Spleen (tissue), 11 donors: ENCODE data around the gene ZDHHC14. TPM values are rescaled to one million over a fixed set of nuclear protein-coding genes. Genes with fewer than 3 reads are reported as not detected.

Source experiments
- DNase-seq: peaks from one replicate; pipeline ENCODE4 v3.0.0-alpha.2; 2020
- H3K27ac ChIP-seq, 8 donors: fragments of 200-600 bp; sonication (generic) in 7 of 8; 1 replicate in 4 of 8; 2 replicates in 4 of 8; pipeline versions ENCODE4 v1.5.0 to v1.8.0; 2016 to 2021; ENCODE audit warnings: inconsistent platforms in 4 of 8, mild to moderate bottlenecking in 4 of 8, moderate library complexity in 1 of 8
- H3K27me3 ChIP-seq, 7 donors: fragments of 200-600 bp; sonication (generic) in 6 of 7; replicated peaks in 1 of 7; 1 replicate in 4 of 7; 2 replicates in 3 of 7; pipeline versions ENCODE4 v1.5.0 to v1.8.0; 2016 to 2021; ENCODE audit warnings: inconsistent platforms in 3 of 7, mild to moderate bottlenecking in 1 of 7
- H3K36me3 ChIP-seq, 6 donors: fragments of 200-600 bp; sonication (generic) in 5 of 6; 1 replicate in 4 of 6; 2 replicates in 2 of 6; pipeline versions ENCODE4 v1.5.0 to v1.8.0; 2016 to 2021; ENCODE audit warnings: inconsistent platforms in 2 of 6
- H3K4me1 ChIP-seq, 6 donors: fragments of 200-600 bp; sonication (generic) in 5 of 6; 1 replicate in 3 of 6; 2 replicates in 3 of 6; pipeline versions ENCODE4 v1.5.0 to v1.8.0; 2016 to 2021; ENCODE audit warnings: inconsistent platforms in 3 of 6
- H3K4me3 ChIP-seq, 8 donors: fragments of 200-600 bp; sonication (generic) in 7 of 8; 1 replicate in 4 of 8; 2 replicates in 4 of 8; pipeline versions ENCODE4 v1.5.0 to v1.8.0; 2016 to 2021; ENCODE audit warnings: inconsistent platforms in 4 of 8, mild to moderate bottlenecking in 4 of 8, moderate library complexity in 2 of 8
- H3K9me3 ChIP-seq, 8 donors: fragments of 200-600 bp; sonication (generic) in 7 of 8; 1 replicate in 4 of 8; 2 replicates in 4 of 8; pipeline versions ENCODE4 v1.5.0 to v1.8.0; 2016 to 2021; ENCODE audit warnings: inconsistent platforms in 4 of 8
- POLR2A ChIP-seq, 3 donors: fragments of 450-650 bp; IDR thresholded peaks; one replicate each; pipeline ENCODE4 v1.5.1; 2017; ENCODE audit warnings: antibody characterized with exemption in 3 of 3, mild to moderate bottlenecking in 1 of 3
- POLR2AphosphoS5 ChIP-seq, 3 donors: sonication (generic); formaldehyde crosslinking; IDR thresholded peaks; one replicate each; pipeline ENCODE4 v1.5.1; 2017; ENCODE audit warnings: antibody characterized with exemption in 3 of 3
- WGBS, 5 donors: extraction: QIAGEN DNeasy Blood & Tissue Kit in 3 of 5; methylation state at CpG; one replicate each; pipeline versions ENCODE4 v1.1.5 to v1.1.7; 2013 to 2018; 5-methylcytosine and 5-hydroxymethylcytosine counted together
- intact Hi-C: fragments of 100-400 bp; cut with DNase I; formaldehyde crosslinking; loops from one replicate; pipeline ENCODE4 v1.15.0; 2023; ENCODE audit warnings: low total_unique reads
- polyA plus RNA-seq, 3 donors: library from polyadenylated mRNA; stranded (reverse); fragments of 200-250 nt; gene quantifications; one replicate each; pipeline ENCODE4 v1.2.1, GENCODE V29; 2013
- total RNA-seq, 7 donors: library from RNA; depleted of rRNA in 3 of 7; stranded (reverse); fragments of >200 nt in 3 of 7; fragmentation: NEBNext Ultra II Directional in 4 of 7; extraction: Animal tissue kit (Norgen Biotek cat#: 25700) in 4 of 7; gene quantifications; one replicate each; pipeline versions ENCODE4 v1.1.0 to v1.2.1, GENCODE V29; 2016 to 2021
- TF ChIP-seq, protein P1 (sequence below), 11 experiments: fragments of 200-600 bp in 7 of 11; fragments of 450-650 bp in 4 of 11; sonication (generic) in 4 of 11; IDR thresholded peaks in 8 of 11; conservative IDR thresholded peaks in 3 of 11; 1 replicate in 7 of 11; 2 replicates in 4 of 11; pipeline versions ENCODE4 v1.4.0 to v1.8.0; 2016 to 2021; ENCODE audit warnings: antibody characterized with exemption in 11 of 11, inconsistent platforms in 4 of 11, mild to moderate bottlenecking in 1 of 11
- donor health status: healthy with polysubstance abuse.
- donor health status: DM: no; HTN: no; CAD: no; lungs with moderate emphysema.
- donor health status: DM: no; HTN: no; CAD: no.
- donor health status: Bipolar disorder and iron deficiency.
- donor health status: healthy.
- donor health status: DM: no; HTN: no; CAD: no.
- donor health status: DM: yes; HTN: yes; CAD: no.

Gene ZDHHC14
- total and polyA plus RNA-seq, 10 donors, result 7.8 to 18.2 (median 11.7) TPM

DNA sequence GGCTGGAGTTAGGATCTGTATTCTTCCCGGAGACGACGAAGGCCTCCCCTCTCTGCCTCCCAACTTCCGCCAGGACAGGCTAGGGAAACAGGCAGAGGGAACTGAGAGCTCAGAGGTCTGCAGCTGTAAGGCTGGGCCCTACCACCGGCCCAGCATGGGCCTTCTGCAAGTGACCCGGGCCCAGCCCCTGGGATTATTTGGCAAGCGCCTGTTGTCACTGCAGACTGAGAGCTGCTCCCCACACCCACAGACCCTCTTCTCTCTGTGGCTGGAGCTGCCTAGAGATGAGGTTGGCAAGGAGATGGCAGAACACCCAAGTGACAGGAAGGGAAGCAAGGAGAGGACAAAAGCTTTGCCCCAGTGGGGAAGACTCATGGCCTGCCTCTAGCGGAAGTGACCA is 212.6 kb downstream of the ZDHHC14 start:
- Histone ChIP-seq H3K9me3 (peaks cover 4 to 33% (median 22%) of the 10 kb centered on the region in 8 donors), H3K27me3 (no peaks in the 10 kb centered on the region), H3K27ac (no peak overlapping the region), H3K4me3 (no peak overlapping the region), H3K4me1 (peaks cover 0 to 13% (median 10%) of the 10 kb centered on the region in 6 donors), H3K36me3 (peaks cover 0 to 21% (median 0%) of the 10 kb centered on the region in 6 donors)
- intact Hi-C loops, result loop anchor here (10.0 kb wide), 1 partner anchor 279 kb away; no protein-coding TSS in a partner anchor
- DNase-seq, result peak; percentile 56
- 89 to 98% (median 93%) methylated on average over 6 to 8 of the region's 8 CpGs for WGBS, 5 donors
- TF ChIP-seq POLR2A (IDR thresholded peaks at IDR 0.05) (no peak), POLR2AphosphoS5 (IDR thresholded peaks at IDR 0.05) (no peak)
- TF ChIP-seq, protein P1, sequence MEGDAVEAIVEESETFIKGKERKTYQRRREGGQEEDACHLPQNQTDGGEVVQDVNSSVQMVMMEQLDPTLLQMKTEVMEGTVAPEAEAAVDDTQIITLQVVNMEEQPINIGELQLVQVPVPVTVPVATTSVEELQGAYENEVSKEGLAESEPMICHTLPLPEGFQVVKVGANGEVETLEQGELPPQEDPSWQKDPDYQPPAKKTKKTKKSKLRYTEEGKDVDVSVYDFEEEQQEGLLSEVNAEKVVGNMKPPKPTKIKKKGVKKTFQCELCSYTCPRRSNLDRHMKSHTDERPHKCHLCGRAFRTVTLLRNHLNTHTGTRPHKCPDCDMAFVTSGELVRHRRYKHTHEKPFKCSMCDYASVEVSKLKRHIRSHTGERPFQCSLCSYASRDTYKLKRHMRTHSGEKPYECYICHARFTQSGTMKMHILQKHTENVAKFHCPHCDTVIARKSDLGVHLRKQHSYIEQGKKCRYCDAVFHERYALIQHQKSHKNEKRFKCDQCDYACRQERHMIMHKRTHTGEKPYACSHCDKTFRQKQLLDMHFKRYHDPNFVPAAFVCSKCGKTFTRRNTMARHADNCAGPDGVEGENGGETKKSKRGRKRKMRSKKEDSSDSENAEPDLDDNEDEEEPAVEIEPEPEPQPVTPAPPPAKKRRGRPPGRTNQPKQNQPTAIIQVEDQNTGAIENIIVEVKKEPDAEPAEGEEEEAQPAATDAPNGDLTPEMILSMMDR (IDR thresholded peaks at IDR 0.05 in 8 of 11, conservative IDR thresholded peaks at IDR 0.05 in 3 of 11), result no peak

DNA sequence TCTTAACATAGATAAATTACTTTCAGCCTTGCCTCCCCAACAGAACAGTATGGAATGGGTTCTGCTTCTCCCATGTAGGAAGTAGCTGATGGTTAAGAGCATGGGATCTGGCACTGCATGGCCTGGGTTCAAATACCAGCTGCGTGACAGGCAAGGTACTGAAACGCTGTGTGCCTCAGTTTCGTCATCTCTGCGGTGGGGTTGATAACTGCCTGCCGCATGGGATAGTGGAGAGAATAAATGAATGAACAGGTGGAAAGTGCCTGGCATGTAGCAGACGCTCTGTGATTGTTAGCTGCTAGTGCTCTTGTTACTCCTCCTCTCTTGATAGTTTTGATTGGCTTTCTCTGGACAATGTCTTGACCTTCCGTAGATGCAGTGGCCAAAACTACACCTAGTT is 213.3 kb downstream of the ZDHHC14 start:
- DNase-seq, result no peak
- intact Hi-C loops, result loop anchor here (10.0 kb wide), 1 partner anchor 279 kb away; no protein-coding TSS in a partner anchor
- H3K4me1 ChIP-seq, result peaks cover 0 to 13% (median 10%) of the 10 kb centered on the region in 6 donors
- H3K9me3 ChIP-seq, result peaks cover 4 to 26% (median 18%) of the 10 kb centered on the region in 8 donors
- H3K4me3 ChIP-seq, result no peak overlapping the region
- H3K27ac ChIP-seq, result no peak overlapping the region
- no peaks in the 10 kb centered on the region for H3K27me3 ChIP-seq
- 91 to 98% (median 93%) methylated on average over 7 of the region's 7 CpGs for WGBS, 5 donors
- peaks cover 0 to 24% (median 0%) of the 10 kb centered on the region in 6 donors for H3K36me3 ChIP-seq
- TF ChIP-seq, protein P1 (IDR thresholded peaks at IDR 0.05 in 8 of 11, conservative IDR thresholded peaks at IDR 0.05 in 3 of 11), result no peak
- no peak for TF ChIP-seq POLR2A (IDR thresholded peaks at IDR 0.05)
- TF ChIP-seq POLR2AphosphoS5 (IDR thresholded peaks at IDR 0.05), result no peak

DNA sequence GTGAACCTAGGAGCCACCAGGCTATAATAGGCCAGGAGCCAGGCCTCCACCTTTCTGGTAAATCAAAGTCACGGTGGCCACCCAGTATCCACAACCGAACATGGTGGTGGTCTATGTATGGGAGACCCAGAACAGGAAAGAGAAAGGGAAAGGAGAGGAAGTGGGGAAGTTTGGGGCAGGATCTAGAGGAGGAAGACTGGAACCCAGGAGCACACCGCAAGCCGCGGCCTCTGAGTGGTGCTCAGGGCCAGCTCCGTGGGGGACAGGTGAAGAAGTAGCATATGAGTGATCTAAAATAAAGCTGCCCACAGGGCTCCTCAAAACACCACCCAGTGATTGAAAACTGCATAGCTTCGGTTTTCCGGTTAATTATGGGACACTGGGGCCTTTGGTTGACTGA is 214.8 kb downstream of the ZDHHC14 start:
- Histone ChIP-seq H3K4me3 (no peak overlapping the region), H3K27me3 (no peaks in the 10 kb centered on the region), H3K27ac (no peak overlapping the region), H3K9me3 (peaks cover 0 to 12% (median 4%) of the 10 kb centered on the region in 8 donors), H3K36me3 (peaks cover 0 to 29% (median 0%) of the 10 kb centered on the region in 6 donors), H3K4me1 (peaks cover 0 to 25% (median 10%) of the 10 kb centered on the region in 6 donors)
- intact Hi-C loops, result loop anchor here (10.0 kb wide), 1 partner anchor 281 kb away; no protein-coding TSS in a partner anchor
- TF ChIP-seq, protein P1 (IDR thresholded peaks at IDR 0.05 in 8 of 11, conservative IDR thresholded peaks at IDR 0.05 in 3 of 11), result no peak
- TF ChIP-seq POLR2AphosphoS5 (IDR thresholded peaks at IDR 0.05) (no peak), POLR2A (IDR thresholded peaks at IDR 0.05) (no peak)
- peak; percentile 67 for DNase-seq
- WGBS, 5 donors, result 92 to 96% (median 95%) methylated on average over 8 of the region's 8 CpGs

DNA sequence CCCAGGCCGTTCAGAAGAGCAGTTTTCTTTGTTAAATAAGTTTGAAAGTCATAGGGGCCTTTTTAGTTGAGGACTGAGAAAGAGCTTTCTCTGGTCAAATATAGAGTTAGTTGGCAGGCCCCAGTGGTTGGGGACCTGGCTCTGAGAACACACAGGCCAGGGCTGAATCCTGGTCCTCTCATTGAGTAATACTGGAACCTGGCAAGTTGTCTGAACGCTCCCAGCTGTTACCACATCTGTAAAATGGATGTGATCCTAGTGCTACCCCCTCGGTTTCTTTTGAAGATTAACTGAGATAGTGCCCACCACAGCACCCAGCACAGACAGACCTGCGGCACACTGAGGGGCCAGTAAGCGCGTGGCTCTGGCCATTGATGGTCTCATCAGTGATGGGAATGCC is 215.5 kb downstream of the ZDHHC14 start:
- Histone ChIP-seq H3K9me3 (peaks cover 0 to 6% (median 0%) of the 10 kb centered on the region in 8 donors), H3K4me3 (no peak overlapping the region), H3K27ac (no peak overlapping the region), H3K4me1 (peaks cover 0 to 25% (median 10%) of the 10 kb centered on the region in 6 donors), H3K27me3 (no peaks in the 10 kb centered on the region), H3K36me3 (peaks cover 0 to 29% (median 0%) of the 10 kb centered on the region in 6 donors)
- TF ChIP-seq POLR2A (IDR thresholded peaks at IDR 0.05), result no peak
- no peak for TF ChIP-seq POLR2AphosphoS5 (IDR thresholded peaks at IDR 0.05)
- TF ChIP-seq, protein P1 (IDR thresholded peaks at IDR 0.05 in 8 of 11, conservative IDR thresholded peaks at IDR 0.05 in 3 of 11), result no peak
- WGBS, 5 donors, result 89 to 95% (median 92%) methylated on average over 4 to 6 of the region's 6 CpGs
- DNase-seq, result no peak
- intact Hi-C loops, result loop anchor here (10.0 kb wide), 1 partner anchor 282 kb away; no protein-coding TSS in a partner anchor
